Occipital lobe (tissue), 2 donors: Measurements from ENCODE around the gene SLC18B1. TPM values are rescaled to one million over a fixed set of nuclear protein-coding genes. Genes with fewer than 3 reads are reported as not detected.
A peak's percentile ranks its signal among the peaks of the same experiment; 100 is the strongest.
"Not testable (repeated sequence)": the region's sequence is repeated elsewhere in the genome, so short reads cannot be mapped to it uniquely, and the experiment has no call there.

ENCODE experiments used
- DNase-seq: peaks from one replicate; lab custom pipeline; 2025; lab: John Stamatoyannopoulos, UW
- total RNA-seq: library from RNA; depleted of rRNA; stranded (reverse); fragments of >200 nt; gene quantifications from one replicate; pipeline ENCODE4 v1.2.3, GENCODE V29; 2014

The SLC18B1 gene
- total RNA-seq, 1 donor from 2014 or later = 16.4 TPM

GRCh38 chr6:132800656-132801055 is 2.2 kb upstream of the SLC18B1 start:
- DNase-seq = no peak

GRCh38 chr6:132798869-132799538 is 567 bp upstream of the SLC18B1 start:
- DNase-seq = peak; percentile 45

GRCh38 chr6:132795461-132795860 is 3.0 kb downstream of the SLC18B1 start:
- no peak for DNase-seq

- DNase-seq = no peak
Measured at GRCh38 chr6:132792510-132792909, 5.9 kb downstream of the SLC18B1 start.

- no peak for DNase-seq
Measured at GRCh38 chr6:132790450-132790849, 8.0 kb downstream of the SLC18B1 start.

- DNase-seq = no peak
Measured at GRCh38 chr6:132789396-132789776, 9.1 kb downstream of the SLC18B1 start.

- DNase-seq = no peak
Measured at GRCh38 chr6:132788658-132789395, 9.6 kb downstream of the SLC18B1 start.

- no peak for DNase-seq
Measured at GRCh38 chr6:132785936-132786335, 12.5 kb downstream of the SLC18B1 start.

GRCh38 chr6:132780770-132781371 is 17.6 kb downstream of the SLC18B1 start:
- DNase-seq = no peak

- not testable (repeated sequence) for DNase-seq
Measured at GRCh38 chr6:132777881-132778280, 20.6 kb downstream of the SLC18B1 start.

- DNase-seq = no peak
Measured at GRCh38 chr6:132768051-132768517, 30.4 kb downstream of the SLC18B1 start.

GRCh38 chr6:132765560-132765959 is 32.9 kb downstream of the SLC18B1 start:
- no peak for DNase-seq

GRCh38 chr6:132764370-132764769 is 34.1 kb downstream of the SLC18B1 start:
- DNase-seq = peak; percentile 11

- DNase-seq = no peak
Measured at GRCh38 chr6:132763269-132763668, 35.2 kb downstream of the SLC18B1 start.

- no peak for DNase-seq
Measured at GRCh38 chr6:132760256-132760655, 38.2 kb downstream of the SLC18B1 start.

- no peak for DNase-seq
Measured at GRCh38 chr6:132758689-132759088, 39.7 kb downstream of the SLC18B1 start.

- no peak for DNase-seq
Measured at GRCh38 chr6:132752255-132752654, 46.2 kb downstream of the SLC18B1 start.

GRCh38 chr6:132751828-132752227 is 46.6 kb downstream of the SLC18B1 start:
- no peak for DNase-seq

GRCh38 chr6:132751306-132751705 is 47.1 kb downstream of the SLC18B1 start:
- DNase-seq = no peak

- no peak for DNase-seq
Measured at GRCh38 chr6:132750455-132751248, 47.8 kb downstream of the SLC18B1 start.

- no peak for DNase-seq
Measured at GRCh38 chr6:132749111-132749510, 49.3 kb downstream of the SLC18B1 start.

GRCh38 chr6:132748446-132748845 is 50.0 kb downstream of the SLC18B1 start:
- no peak for DNase-seq
